SK-N-SH (cell line): ENCODE measurements around the gene PRSS48. TPM values are rescaled to one million over a fixed set of nuclear protein-coding genes. Genes with fewer than 3 reads are reported as not detected.
"Not testable (repeated sequence)": the region's sequence is repeated elsewhere in the genome, so short reads cannot be mapped to it uniquely, and the experiment has no call there.

Experiments
- CTCF ChIA-PET: fragments of 300-600, 350-600 bp; formaldehyde crosslinking; extraction: SDS; loops from one replicate; lab custom pipeline; 2021; lab: Yijun Ruan, JAX
- POLR2A ChIA-PET: fragments of 350-600 bp; sonication (Branson Sonifier 250); formaldehyde crosslinking; extraction: SDS; loops from one replicate; lab custom pipeline; 2020; ENCODE audit warnings: antibody characterized with exemption, inconsistent platforms; lab: Yijun Ruan, JAX
- DNase-seq: peaks from one replicate; pipeline ENCODE4 v3.0.0; 2012
- H2AFZ ChIP-seq: fragments of 200-600 bp; sonication (generic); 2 replicates; pipeline ENCODE4 v1.8.1; 2016; ENCODE audit warnings: antibody characterized with exemption, mild to moderate bottlenecking, low read depth
- H3F3A ChIP-seq: fragments of 200-600 bp; sonication (generic); replicated peaks from 2 replicates; pipeline ENCODE3; 2016; ENCODE audit warnings: antibody characterized with exemption, mild to moderate bottlenecking; ENCODE audit not compliant: insufficient read depth
- H3K27ac ChIP-seq, 2 experiments: fragments of 200-500 bp in 1 of 2; fragments of 200-600 bp in 1 of 2; sonication (Bioruptor generic) in 1 of 2; sonication (generic), shearing (Covaris generic) in 1 of 2; 2 replicates each; pipeline versions ENCODE4 v1.5.1 to v1.6.1; 2014 to 2016; ENCODE audit warnings: low read depth in 2 of 2, inconsistent platforms in 1 of 2, low read length in 1 of 2, mild to moderate bottlenecking in 1 of 2, mixed read lengths in 1 of 2
- H3K27me3 ChIP-seq: fragments of 200-600 bp; sonication (generic), shearing (Covaris generic); 2 replicates; pipeline ENCODE4 v1.6.1; 2016; ENCODE audit warnings: mixed run types; ENCODE audit not compliant: insufficient read depth
- H3K36me3 ChIP-seq, 2 experiments: fragments of 200-500 bp in 1 of 2; fragments of 200-600 bp in 1 of 2; sonication (Bioruptor generic) in 1 of 2; sonication (generic) in 1 of 2; replicated peaks in 1 of 2; 2 replicates each; pipeline versions ENCODE3 to v1.5.1; 2014 to 2016; ENCODE audit warnings: low read length in 1 of 2, mild to moderate bottlenecking in 1 of 2; ENCODE audit not compliant: insufficient read depth in 2 of 2, control insufficient read depth in 1 of 2
- H3K4me1 ChIP-seq, 2 experiments: fragments of 200-500 bp in 1 of 2; fragments of 200-600 bp in 1 of 2; sonication (Bioruptor generic) in 1 of 2; sonication (generic), shearing (Covaris generic) in 1 of 2; 2 replicates each; pipeline versions ENCODE4 v1.5.1 to v1.6.1; 2014 to 2016; ENCODE audit warnings: low read depth in 1 of 2, low read length in 1 of 2, mixed run types in 1 of 2; ENCODE audit not compliant: insufficient read depth in 2 of 2, control insufficient read depth in 1 of 2
- H3K4me2 ChIP-seq: fragments of 200-600 bp; sonication (generic), shearing (Covaris generic); 2 replicates; pipeline ENCODE4 v1.6.1; 2017; ENCODE audit warnings: mixed run types
- H3K4me3 ChIP-seq, 2 experiments: fragments of 200-500 bp in 1 of 2; fragments of 200-600 bp in 1 of 2; sonication (Bioruptor generic) in 1 of 2; sonication (generic), shearing (Covaris generic) in 1 of 2; 2 replicates each; pipeline versions ENCODE4 v1.5.1 to v1.8.1; 2014 to 2016; ENCODE audit warnings: low read depth in 2 of 2, inconsistent platforms in 1 of 2, low read length in 1 of 2, mild to moderate bottlenecking in 1 of 2, mixed read lengths in 1 of 2, moderate library complexity in 1 of 2
- H3K79me2 ChIP-seq: fragments of 200-600 bp; sonication (generic); 2 replicates; pipeline ENCODE4 v1.8.1; 2017; ENCODE audit warnings: mild to moderate bottlenecking; ENCODE audit not compliant: insufficient read depth
- H3K9ac ChIP-seq: fragments of 200-600 bp; sonication (generic); 2 replicates; pipeline ENCODE4 v1.6.1; 2017; ENCODE audit warnings: mixed run types
- H3K9me2 ChIP-seq: fragments of 200-600 bp; sonication (generic); 2 replicates; pipeline ENCODE4 v1.6.1; 2017; ENCODE audit warnings: mixed run types
- H3K9me3 ChIP-seq: fragments of 200-600 bp; sonication (generic); 2 replicates; pipeline ENCODE4 v1.6.1; 2017; ENCODE audit warnings: mixed run types, mild to moderate bottlenecking, moderate library complexity
- H4K20me1 ChIP-seq: fragments of 200-600 bp; sonication (generic); 2 replicates; pipeline ENCODE4 v1.6.1; 2017; ENCODE audit warnings: mild to moderate bottlenecking, mixed run types; ENCODE audit not compliant: insufficient read depth
- EP300 ChIP-seq, 2 experiments: IDR thresholded peaks; 2 replicates each; pipeline versions ENCODE4 v1.4.0 to v1.6.1; 2012; ENCODE audit warnings: borderline replicate concordance in 1 of 2, low read depth in 1 of 2, low read length in 1 of 2
- FOSL2 ChIP-seq: IDR thresholded peaks from 2 replicates; pipeline ENCODE4 v1.4.0; 2012; ENCODE audit warnings: low read depth, mild to moderate bottlenecking, moderate library complexity, borderline replicate concordance
- FOXJ3 ChIP-seq: sonication (generic); formaldehyde crosslinking; IDR thresholded peaks from 2 replicates; pipeline ENCODE4 v1.5.1; 2020; ENCODE audit warnings: mild to moderate bottlenecking, missing genetic modification reagents
- FOXM1 ChIP-seq: IDR thresholded peaks from 2 replicates; pipeline ENCODE4 v1.4.0; 2012; ENCODE audit warnings: low read depth, mild to moderate bottlenecking
- GATA2 ChIP-seq: sonication (generic); formaldehyde crosslinking; IDR thresholded peaks from 2 replicates; pipeline ENCODE4 v1.5.0; 2020; ENCODE audit warnings: mild to moderate bottlenecking, missing genetic modification reagents
- JUND ChIP-seq: IDR thresholded peaks from 2 replicates; pipeline ENCODE4 v1.4.0; 2012
- MXI1 ChIP-seq: IDR thresholded peaks from 2 replicates; pipeline ENCODE4 v1.6.1; 2012; ENCODE audit warnings: mild to moderate bottlenecking, low read depth, low read length, improper control_type of control experiment
- NFIC ChIP-seq: IDR thresholded peaks from 2 replicates; pipeline ENCODE4 v1.4.0; 2012; ENCODE audit warnings: borderline replicate concordance
- RAD21 ChIP-seq: IDR thresholded peaks from 2 replicates; pipeline ENCODE4 v1.6.1; 2012; ENCODE audit warnings: mild to moderate bottlenecking, low read length
- RFX5 ChIP-seq: IDR thresholded peaks from 2 replicates; pipeline ENCODE4 v1.6.1; 2012; ENCODE audit warnings: mild to moderate bottlenecking, improper control_type of control experiment, low read length
- SIN3A ChIP-seq: IDR thresholded peaks from 2 replicates; pipeline ENCODE4 v1.6.1; 2012; ENCODE audit warnings: low read depth, mild to moderate bottlenecking, low read length, moderate library complexity, borderline replicate concordance
- SMC3 ChIP-seq: IDR thresholded peaks from 2 replicates; pipeline ENCODE4 v1.6.1; 2012; ENCODE audit warnings: low read depth, low read length, improper control_type of control experiment
- TAF1 ChIP-seq: IDR thresholded peaks from 2 replicates; pipeline ENCODE4 v1.6.1; 2012; ENCODE audit warnings: low read depth, mild to moderate bottlenecking, low read length, moderate library complexity, borderline replicate concordance
- TEAD4 ChIP-seq: IDR thresholded peaks from 2 replicates; pipeline ENCODE4 v1.4.0; 2012; ENCODE audit warnings: mild to moderate bottlenecking, borderline replicate concordance; ENCODE audit not compliant: insufficient read depth
- YY1 ChIP-seq: IDR thresholded peaks from 2 replicates; pipeline ENCODE4 v1.4.0; 2012; ENCODE audit warnings: low read depth, mild to moderate bottlenecking
- WGBS: methylation state at CpG from one replicate; pipeline ENCODE4 v1.1.6; 2017; ENCODE audit warnings: low lambda C conversion rate; 5-methylcytosine and 5-hydroxymethylcytosine counted together
- polyA plus RNA-seq, 3 experiments: library from polyadenylated mRNA; depleted of rRNA; stranded (reverse); fragments of >200 nt; gene quantifications; 2 replicates each; pipeline ENCODE4 v1.2.3, GENCODE V29; 2012
- TF ChIP-seq, protein P1 (sequence below): fragments of 150-350 bp; IDR thresholded peaks from 2 replicates; pipeline ENCODE4 v1.6.1; 2016; ENCODE audit warnings: mild to moderate bottlenecking, low read depth, low read length
- TF ChIP-seq, protein P2 (sequence below): IDR thresholded peaks from 2 replicates; pipeline ENCODE4; 2012
- TF ChIP-seq, protein P3 (sequence below): IDR thresholded peaks from 2 replicates; pipeline ENCODE4 v1.6.1; 2012; ENCODE audit warnings: mild to moderate bottlenecking, low read depth, low read length, moderate library complexity
- TF ChIP-seq, protein P4 (sequence below): IDR thresholded peaks from 2 replicates; pipeline ENCODE4 v1.4.0; 2012; ENCODE audit warnings: low read depth, borderline replicate concordance

PRSS48 gene
- polyA plus RNA-seq, 1 of the 3 experiments (the other 2 are of a cell fraction) = not detected

DNA sequence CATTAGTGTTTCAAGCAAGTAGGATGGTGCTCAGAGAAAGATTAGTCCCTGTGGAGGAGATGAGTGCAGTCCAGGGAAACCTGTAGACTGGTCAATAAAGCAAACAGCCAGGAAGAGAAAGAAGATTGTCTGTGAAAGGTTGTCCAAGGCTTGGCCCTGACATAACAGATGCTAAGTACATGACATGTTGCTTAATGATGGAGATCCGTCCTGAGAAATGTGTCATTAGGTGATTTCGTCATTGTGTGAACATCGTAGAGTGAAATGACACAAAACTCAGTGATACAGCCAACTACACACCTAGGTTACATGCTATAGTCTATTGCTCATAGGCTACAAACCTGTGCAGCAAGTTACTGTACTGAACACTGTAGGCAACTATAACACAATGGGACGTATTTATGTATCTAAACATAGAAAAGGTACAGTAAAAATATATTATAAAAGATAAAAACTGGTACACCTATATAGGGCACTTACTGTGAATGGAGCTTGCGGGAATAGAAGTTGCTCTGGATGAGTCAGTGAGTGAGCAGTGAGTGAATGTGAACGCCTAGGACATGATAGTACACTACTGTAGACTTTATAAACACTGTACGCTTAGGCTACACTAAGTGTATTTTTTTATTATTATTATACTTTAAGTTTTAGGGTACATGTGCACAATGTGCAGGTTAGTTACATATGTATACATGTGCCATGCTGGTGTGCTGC is 9.0 kb upstream of the PRSS48 start:
- Histone ChIP-seq H3K9ac (no peak overlapping the region), H3F3A (peaks cover 7% of the 10 kb centered on the region), H3K36me3 (peaks cover 0 to 2% of the 10 kb centered on the region in 2 experiments), H3K9me2 (no peaks in the 10 kb centered on the region), H3K9me3 (no peaks in the 10 kb centered on the region), H4K20me1 (no peaks in the 10 kb centered on the region), H2AFZ (no peak overlapping the region), H3K79me2 (peaks cover 22% of the 10 kb centered on the region; the same call in 1 of the 2 replicates), H3K27ac (no peak overlapping the region), H3K4me1 (peaks cover 0 to 7% of the 10 kb centered on the region in 2 experiments; a peak in 1 of 4 replicates), H3K27me3 (no peaks in the 10 kb centered on the region), H3K4me2 (no peak overlapping the region), H3K4me3 (no peak overlapping the region)
- CTCF ChIA-PET = interaction anchor here (1.3 kb wide), 1 partner anchor 169 kb away, joined by 4 read pairs; the partner anchor contains the start of gene RPS3A
- WGBS = 93% methylated on average over 7 of the region's 7 CpGs
- POLR2A ChIA-PET = interaction anchor here (0.6 kb wide), 1 partner anchor 22 kb away, joined by 3 read pairs; no protein-coding TSS in a partner anchor
- DNase-seq = no peak
- TF ChIP-seq SMC3 (no peak), FOSL2 (no peak), RAD21 (no peak), TAF1 (no peak), YY1 (no peak), NFIC (no peak), SIN3A (no peak), TEAD4 (no peak), JUND (no peak), GATA2 (CRISPR knock-in tag) (no peak), FOXJ3 (CRISPR knock-in tag) (no peak), RFX5 (no peak), FOXM1 (no peak), EP300 (IDR thresholded peaks at IDR 0.05; ENCODE audit: borderline replicate concordance in 1 of 2, low read depth in 1 of 2, low read length in 1 of 2) (no peak), MXI1 (no peak)
- TF ChIP-seq, protein P1, sequence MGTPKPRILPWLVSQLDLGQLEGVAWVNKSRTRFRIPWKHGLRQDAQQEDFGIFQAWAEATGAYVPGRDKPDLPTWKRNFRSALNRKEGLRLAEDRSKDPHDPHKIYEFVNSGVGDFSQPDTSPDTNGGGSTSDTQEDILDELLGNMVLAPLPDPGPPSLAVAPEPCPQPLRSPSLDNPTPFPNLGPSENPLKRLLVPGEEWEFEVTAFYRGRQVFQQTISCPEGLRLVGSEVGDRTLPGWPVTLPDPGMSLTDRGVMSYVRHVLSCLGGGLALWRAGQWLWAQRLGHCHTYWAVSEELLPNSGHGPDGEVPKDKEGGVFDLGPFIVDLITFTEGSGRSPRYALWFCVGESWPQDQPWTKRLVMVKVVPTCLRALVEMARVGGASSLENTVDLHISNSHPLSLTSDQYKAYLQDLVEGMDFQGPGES = no peak
- TF ChIP-seq, protein P2, sequence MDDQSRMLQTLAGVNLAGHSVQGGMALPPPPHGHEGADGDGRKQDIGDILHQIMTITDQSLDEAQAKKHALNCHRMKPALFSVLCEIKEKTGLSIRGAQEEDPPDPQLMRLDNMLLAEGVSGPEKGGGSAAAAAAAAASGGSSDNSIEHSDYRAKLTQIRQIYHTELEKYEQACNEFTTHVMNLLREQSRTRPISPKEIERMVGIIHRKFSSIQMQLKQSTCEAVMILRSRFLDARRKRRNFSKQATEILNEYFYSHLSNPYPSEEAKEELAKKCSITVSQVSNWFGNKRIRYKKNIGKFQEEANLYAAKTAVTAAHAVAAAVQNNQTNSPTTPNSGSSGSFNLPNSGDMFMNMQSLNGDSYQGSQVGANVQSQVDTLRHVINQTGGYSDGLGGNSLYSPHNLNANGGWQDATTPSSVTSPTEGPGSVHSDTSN = no peak
- TF ChIP-seq, protein P3, sequence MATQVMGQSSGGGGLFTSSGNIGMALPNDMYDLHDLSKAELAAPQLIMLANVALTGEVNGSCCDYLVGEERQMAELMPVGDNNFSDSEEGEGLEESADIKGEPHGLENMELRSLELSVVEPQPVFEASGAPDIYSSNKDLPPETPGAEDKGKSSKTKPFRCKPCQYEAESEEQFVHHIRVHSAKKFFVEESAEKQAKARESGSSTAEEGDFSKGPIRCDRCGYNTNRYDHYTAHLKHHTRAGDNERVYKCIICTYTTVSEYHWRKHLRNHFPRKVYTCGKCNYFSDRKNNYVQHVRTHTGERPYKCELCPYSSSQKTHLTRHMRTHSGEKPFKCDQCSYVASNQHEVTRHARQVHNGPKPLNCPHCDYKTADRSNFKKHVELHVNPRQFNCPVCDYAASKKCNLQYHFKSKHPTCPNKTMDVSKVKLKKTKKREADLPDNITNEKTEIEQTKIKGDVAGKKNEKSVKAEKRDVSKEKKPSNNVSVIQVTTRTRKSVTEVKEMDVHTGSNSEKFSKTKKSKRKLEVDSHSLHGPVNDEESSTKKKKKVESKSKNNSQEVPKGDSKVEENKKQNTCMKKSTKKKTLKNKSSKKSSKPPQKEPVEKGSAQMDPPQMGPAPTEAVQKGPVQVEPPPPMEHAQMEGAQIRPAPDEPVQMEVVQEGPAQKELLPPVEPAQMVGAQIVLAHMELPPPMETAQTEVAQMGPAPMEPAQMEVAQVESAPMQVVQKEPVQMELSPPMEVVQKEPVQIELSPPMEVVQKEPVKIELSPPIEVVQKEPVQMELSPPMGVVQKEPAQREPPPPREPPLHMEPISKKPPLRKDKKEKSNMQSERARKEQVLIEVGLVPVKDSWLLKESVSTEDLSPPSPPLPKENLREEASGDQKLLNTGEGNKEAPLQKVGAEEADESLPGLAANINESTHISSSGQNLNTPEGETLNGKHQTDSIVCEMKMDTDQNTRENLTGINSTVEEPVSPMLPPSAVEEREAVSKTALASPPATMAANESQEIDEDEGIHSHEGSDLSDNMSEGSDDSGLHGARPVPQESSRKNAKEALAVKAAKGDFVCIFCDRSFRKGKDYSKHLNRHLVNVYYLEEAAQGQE = no peak
- TF ChIP-seq, protein P4, sequence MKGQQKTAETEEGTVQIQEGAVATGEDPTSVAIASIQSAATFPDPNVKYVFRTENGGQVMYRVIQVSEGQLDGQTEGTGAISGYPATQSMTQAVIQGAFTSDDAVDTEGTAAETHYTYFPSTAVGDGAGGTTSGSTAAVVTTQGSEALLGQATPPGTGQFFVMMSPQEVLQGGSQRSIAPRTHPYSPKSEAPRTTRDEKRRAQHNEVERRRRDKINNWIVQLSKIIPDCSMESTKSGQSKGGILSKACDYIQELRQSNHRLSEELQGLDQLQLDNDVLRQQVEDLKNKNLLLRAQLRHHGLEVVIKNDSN = no peak

DNA sequence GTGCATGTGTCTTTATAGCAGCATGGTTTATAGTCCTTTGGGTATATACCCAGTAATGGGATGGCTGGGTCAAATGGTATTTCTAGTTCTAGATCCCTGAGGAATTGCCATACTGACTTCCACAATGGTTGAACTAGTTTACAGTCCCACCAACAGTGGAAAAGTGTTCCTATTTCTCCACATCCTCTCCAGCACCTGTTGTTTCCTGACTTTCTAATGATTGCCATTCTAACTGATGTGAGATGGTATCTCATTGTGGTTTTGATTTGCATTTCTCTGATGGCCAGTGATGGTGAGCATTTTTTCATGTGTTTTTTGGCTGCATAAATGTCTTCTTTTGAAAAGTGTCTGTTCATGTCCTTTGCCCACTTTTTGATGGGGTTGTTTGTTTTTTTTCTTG is 8.1 kb upstream of the PRSS48 start:
- POLR2A ChIA-PET, CTCF ChIA-PET: not testable (repeated sequence)

More for the DNA sequence above, 8.1 kb upstream of the PRSS48 start:
- not testable (repeated sequence) for H4K20me1 ChIP-seq, H3K9me2 ChIP-seq, H3F3A ChIP-seq, DNase-seq, H3K27me3 ChIP-seq, H3K4me2 ChIP-seq, H3K4me3 ChIP-seq, H3K9me3 ChIP-seq, H3K27ac ChIP-seq, H3K36me3 ChIP-seq, H3K9ac ChIP-seq, H2AFZ ChIP-seq, H3K4me1 ChIP-seq
- peaks cover 25% of the 10 kb centered on the region; the same call in 1 of the 2 replicates for H3K79me2 ChIP-seq
